K562 (cell line): ENCODE results near the gene AKAP6.

Experiments
- ATF7 ChIP-seq: fragments of 450-650 bp; IDR thresholded peaks from 2 replicates; pipeline ENCODE4 v1.7.1; 2014; ENCODE audit warnings: mild to moderate bottlenecking, moderate library complexity
- DMBX1 ChIP-seq: fragments of 250-450 bp; sonication (Bioruptor Pico); IDR thresholded peaks from 2 replicates; pipeline ENCODE4 v1.8.0; 2022; ENCODE audit warnings: inconsistent platforms, mild to moderate bottlenecking, moderate library complexity, borderline replicate concordance
- EZH2 ChIP-seq: IDR thresholded peaks from 2 replicates; pipeline ENCODE4 v1.6.1; 2012; ENCODE audit warnings: low read depth, mild to moderate bottlenecking, inconsistent platforms, low read length, borderline replicate concordance
- HDAC6 ChIP-seq: IDR thresholded peaks from 2 replicates; pipeline ENCODE4 v1.6.1; 2012; ENCODE audit warnings: low read depth, mild to moderate bottlenecking, control low read depth, inconsistent platforms, low read length, moderate library complexity
- MXI1 ChIP-seq: IDR thresholded peaks from 2 replicates; pipeline ENCODE4 v1.6.1; 2011; ENCODE audit warnings: low read depth, mild to moderate bottlenecking, improper control_type of control experiment, low read length
- NELFE ChIP-seq: IDR thresholded peaks from 2 replicates; pipeline ENCODE4 v1.6.1; 2011; ENCODE audit warnings: mild to moderate bottlenecking; ENCODE audit not compliant: insufficient read depth, insufficient read length
- POLR3A ChIP-seq: IDR thresholded peaks from 2 replicates; pipeline ENCODE4 v1.6.1; 2011; ENCODE audit warnings: borderline replicate concordance, mild to moderate bottlenecking, moderate library complexity; ENCODE audit not compliant: insufficient read length, insufficient read depth; ENCODE audit errors: extremely low read depth
- SMAD4 ChIP-seq: fragments of 250-450 bp; sonication (Bioruptor Pico); conservative IDR thresholded peaks from 2 replicates; pipeline ENCODE4 v1.8.0; 2021; ENCODE audit warnings: inconsistent platforms, mild to moderate bottlenecking, moderate library complexity
- SREBF2 ChIP-seq: sonication (generic); formaldehyde crosslinking; IDR thresholded peaks from 2 replicates; pipeline ENCODE4 v1.4.0; 2020; ENCODE audit warnings: mild to moderate bottlenecking, missing genetic modification reagents
- ZNF217 ChIP-seq: sonication (generic); formaldehyde crosslinking; IDR thresholded peaks from 2 replicates; pipeline ENCODE4 v1.8.0; 2022; ENCODE audit warnings: mild to moderate bottlenecking, missing genetic modification reagents
- ZNF318 ChIP-seq, 2 experiments: fragments of 450-650 bp; IDR thresholded peaks; 2 replicates each; pipeline ENCODE4 v1.6.1; 2016; ENCODE audit warnings: mild to moderate bottlenecking in 2 of 2, borderline replicate concordance in 1 of 2, low read depth in 1 of 2, moderate library complexity in 1 of 2
- TF ChIP-seq, protein P1 (sequence below), 3 experiments: IDR thresholded peaks in 2 of 3; conservative IDR thresholded peaks in 1 of 3; 2 replicates each; pipeline ENCODE4 v1.5.1; 2011 to 2012; ENCODE audit warnings: low read length in 3 of 3, mild to moderate bottlenecking in 3 of 3, control low read depth in 2 of 3, improper control_type of control experiment in 1 of 3, inconsistent platforms in 1 of 3, low read depth in 1 of 3, mixed read lengths in 1 of 3, moderate library complexity in 1 of 3; ENCODE audit not compliant: insufficient read depth in 2 of 3

GRCh38 chr14:32404784-32405573 lies 75.9 kb downstream of the AKAP6 start:
- TF ChIP-seq ZNF217 (CRISPR knock-in tag) (no peak), SREBF2 (CRISPR knock-in tag) (no peak), HDAC6 (no peak), ZNF318 (IDR thresholded peaks at IDR 0.05; ENCODE audit: borderline replicate concordance in 1 of 2, low read depth in 1 of 2) (no peak), ATF7 (no peak), POLR3A (no peak), NELFE (no peak), DMBX1 (CRISPR knock-in tag) (no peak), EZH2 (no peak), MXI1 (no peak), SMAD4 (CRISPR knock-in tag) (no peak)
- TF ChIP-seq, protein P1, sequence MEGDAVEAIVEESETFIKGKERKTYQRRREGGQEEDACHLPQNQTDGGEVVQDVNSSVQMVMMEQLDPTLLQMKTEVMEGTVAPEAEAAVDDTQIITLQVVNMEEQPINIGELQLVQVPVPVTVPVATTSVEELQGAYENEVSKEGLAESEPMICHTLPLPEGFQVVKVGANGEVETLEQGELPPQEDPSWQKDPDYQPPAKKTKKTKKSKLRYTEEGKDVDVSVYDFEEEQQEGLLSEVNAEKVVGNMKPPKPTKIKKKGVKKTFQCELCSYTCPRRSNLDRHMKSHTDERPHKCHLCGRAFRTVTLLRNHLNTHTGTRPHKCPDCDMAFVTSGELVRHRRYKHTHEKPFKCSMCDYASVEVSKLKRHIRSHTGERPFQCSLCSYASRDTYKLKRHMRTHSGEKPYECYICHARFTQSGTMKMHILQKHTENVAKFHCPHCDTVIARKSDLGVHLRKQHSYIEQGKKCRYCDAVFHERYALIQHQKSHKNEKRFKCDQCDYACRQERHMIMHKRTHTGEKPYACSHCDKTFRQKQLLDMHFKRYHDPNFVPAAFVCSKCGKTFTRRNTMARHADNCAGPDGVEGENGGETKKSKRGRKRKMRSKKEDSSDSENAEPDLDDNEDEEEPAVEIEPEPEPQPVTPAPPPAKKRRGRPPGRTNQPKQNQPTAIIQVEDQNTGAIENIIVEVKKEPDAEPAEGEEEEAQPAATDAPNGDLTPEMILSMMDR (IDR thresholded peaks at IDR 0.05 in 2 of 3, conservative IDR thresholded peaks at IDR 0.05 in 1 of 3; ENCODE audit: insufficient read depth in 2 of 3, low read depth in 1 of 3, low read length in 3 of 3) = no peak
